VCaP (cell line): ENCODE data around the gene B3GNT8.

Source experiments
- H3K27ac ChIP-seq: fragments of 450-650 bp; 2 replicates; pipeline ENCODE4 v1.5.1; 2017
- TF ChIP-seq, protein P1 (sequence below): fragments of 450-650 bp; conservative IDR thresholded peaks from 2 replicates; pipeline ENCODE4 v1.5.1; 2017; ENCODE audit warnings: mild to moderate bottlenecking, moderate library complexity

B3GNT8 gene

DNA sequence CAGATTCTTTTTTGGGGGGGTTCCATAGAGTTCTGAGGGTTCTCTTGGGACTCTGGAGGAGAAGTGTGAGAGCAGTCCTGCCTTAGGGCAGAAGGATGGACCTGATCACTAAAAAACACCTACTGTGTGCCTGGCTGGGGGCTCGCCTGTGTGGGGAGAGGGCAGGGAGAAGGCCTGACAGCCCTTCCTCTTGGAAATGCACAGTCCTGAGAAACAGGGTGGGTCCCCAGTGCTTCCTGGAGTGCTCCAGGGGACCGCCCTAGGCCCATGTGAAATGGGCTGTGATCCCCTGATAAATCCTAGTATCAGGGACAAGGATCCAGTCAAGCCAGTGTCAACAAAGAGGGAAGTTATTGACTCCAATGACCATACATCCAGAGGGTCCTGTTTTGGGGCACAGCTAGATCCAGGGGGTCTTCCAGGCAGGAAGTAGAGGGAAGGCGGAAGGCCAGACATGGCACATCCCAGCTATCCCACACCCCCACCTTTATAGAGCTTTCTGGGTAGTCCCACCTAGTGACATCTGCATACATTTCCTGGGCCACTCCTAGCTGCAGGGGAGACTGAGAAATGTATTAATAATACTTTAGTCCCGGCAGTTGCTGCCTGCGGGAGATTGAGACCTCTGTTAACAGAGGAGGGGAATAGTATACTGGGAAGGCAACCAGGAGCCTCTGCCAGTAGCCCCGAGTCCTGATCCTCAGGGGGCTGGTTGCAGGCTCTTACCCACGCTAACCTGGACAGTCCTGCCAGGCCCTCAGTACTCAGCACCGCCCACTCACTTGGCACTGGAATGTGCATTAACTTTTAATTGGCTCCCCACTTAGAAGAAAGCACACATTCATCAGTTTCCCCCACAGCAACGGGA lies 15.8 kb downstream of the B3GNT8 start:
- TF ChIP-seq, protein P1, sequence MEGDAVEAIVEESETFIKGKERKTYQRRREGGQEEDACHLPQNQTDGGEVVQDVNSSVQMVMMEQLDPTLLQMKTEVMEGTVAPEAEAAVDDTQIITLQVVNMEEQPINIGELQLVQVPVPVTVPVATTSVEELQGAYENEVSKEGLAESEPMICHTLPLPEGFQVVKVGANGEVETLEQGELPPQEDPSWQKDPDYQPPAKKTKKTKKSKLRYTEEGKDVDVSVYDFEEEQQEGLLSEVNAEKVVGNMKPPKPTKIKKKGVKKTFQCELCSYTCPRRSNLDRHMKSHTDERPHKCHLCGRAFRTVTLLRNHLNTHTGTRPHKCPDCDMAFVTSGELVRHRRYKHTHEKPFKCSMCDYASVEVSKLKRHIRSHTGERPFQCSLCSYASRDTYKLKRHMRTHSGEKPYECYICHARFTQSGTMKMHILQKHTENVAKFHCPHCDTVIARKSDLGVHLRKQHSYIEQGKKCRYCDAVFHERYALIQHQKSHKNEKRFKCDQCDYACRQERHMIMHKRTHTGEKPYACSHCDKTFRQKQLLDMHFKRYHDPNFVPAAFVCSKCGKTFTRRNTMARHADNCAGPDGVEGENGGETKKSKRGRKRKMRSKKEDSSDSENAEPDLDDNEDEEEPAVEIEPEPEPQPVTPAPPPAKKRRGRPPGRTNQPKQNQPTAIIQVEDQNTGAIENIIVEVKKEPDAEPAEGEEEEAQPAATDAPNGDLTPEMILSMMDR: no peak
- H3K27ac ChIP-seq: no peak overlapping the region

GRCh38 chr19:41410336-41411054 lies 16.7 kb downstream of the B3GNT8 start:
- TF ChIP-seq, protein P1: no peak
- H3K27ac ChIP-seq: no peak overlapping the region

GRCh38 chr19:41409288-41409687 lies 17.9 kb downstream of the B3GNT8 start:
- peak overlapping the region; percentile 42 for H3K27ac ChIP-seq
- TF ChIP-seq, protein P1: no peak

GRCh38 chr19:41408846-41409245 lies 18.3 kb downstream of the B3GNT8 start:
- H3K27ac ChIP-seq: peak overlapping the region; percentile 42

- H3K27ac ChIP-seq: no peak overlapping the region; the same call in 1 of the 2 replicates
- TF ChIP-seq, protein P1: no peak
Observed at GRCh38 chr19:41408256-41408655, 18.9 kb downstream of the B3GNT8 start.

- no peak overlapping the region for H3K27ac ChIP-seq
- TF ChIP-seq, protein P1: no peak
Observed at GRCh38 chr19:41407271-41407670, 19.9 kb downstream of the B3GNT8 start.

GRCh38 chr19:41405776-41406175 lies 21.4 kb downstream of the B3GNT8 start:
- H3K27ac ChIP-seq: no peak overlapping the region
- TF ChIP-seq, protein P1: no peak
